Activated naive CD4-positive, alpha-beta T cell treated with anti-CD3 and anti-CD28 coated beads, Interleukin-2, amount 10 ng/mL, durations not matched to agents 7 days and 5 days (primary cell): ENCODE results near the gene ATG4D.
A peak's percentile ranks its signal among the peaks of the same experiment; 100 is the strongest.
"Not testable (repeated sequence)": the region's sequence is repeated elsewhere in the genome, so short reads cannot be mapped to it uniquely, and the experiment has no call there.

Experiments
- CTCF ChIA-PET: fragments of 350-600 bp; sonication (Branson Sonifier 250); formaldehyde crosslinking; loops from one replicate; lab custom pipeline; 2021; ENCODE audit warnings: antibody characterized with exemption; lab: Charles Lee
- DNase-seq: peaks from one replicate; pipeline ENCODE4 v3.0.0-alpha.2; 2020
- H3K27ac Mint-ChIP-seq: one replicate; pipeline ENCODE4 v1.8.0; 2021; ENCODE audit warnings: mild to moderate bottlenecking, moderate library complexity, mixed read lengths
- H3K27me3 Mint-ChIP-seq: one replicate; pipeline ENCODE4 v1.8.0; 2021; ENCODE audit warnings: mild to moderate bottlenecking, mixed read lengths
- H3K36me3 Mint-ChIP-seq: one replicate; pipeline ENCODE4 v1.8.0; 2021; ENCODE audit warnings: mixed read lengths
- H3K4me1 Mint-ChIP-seq: one replicate; pipeline ENCODE4 v1.8.0; 2021; ENCODE audit warnings: mixed read lengths
- H3K4me3 Mint-ChIP-seq: one replicate; pipeline ENCODE4 v1.8.0; 2021; ENCODE audit warnings: mild to moderate bottlenecking, moderate library complexity, mixed read lengths
- H3K9me3 Mint-ChIP-seq: one replicate; pipeline ENCODE4 v1.8.0; 2021; ENCODE audit warnings: mixed read lengths

Gene ATG4D

DNA sequence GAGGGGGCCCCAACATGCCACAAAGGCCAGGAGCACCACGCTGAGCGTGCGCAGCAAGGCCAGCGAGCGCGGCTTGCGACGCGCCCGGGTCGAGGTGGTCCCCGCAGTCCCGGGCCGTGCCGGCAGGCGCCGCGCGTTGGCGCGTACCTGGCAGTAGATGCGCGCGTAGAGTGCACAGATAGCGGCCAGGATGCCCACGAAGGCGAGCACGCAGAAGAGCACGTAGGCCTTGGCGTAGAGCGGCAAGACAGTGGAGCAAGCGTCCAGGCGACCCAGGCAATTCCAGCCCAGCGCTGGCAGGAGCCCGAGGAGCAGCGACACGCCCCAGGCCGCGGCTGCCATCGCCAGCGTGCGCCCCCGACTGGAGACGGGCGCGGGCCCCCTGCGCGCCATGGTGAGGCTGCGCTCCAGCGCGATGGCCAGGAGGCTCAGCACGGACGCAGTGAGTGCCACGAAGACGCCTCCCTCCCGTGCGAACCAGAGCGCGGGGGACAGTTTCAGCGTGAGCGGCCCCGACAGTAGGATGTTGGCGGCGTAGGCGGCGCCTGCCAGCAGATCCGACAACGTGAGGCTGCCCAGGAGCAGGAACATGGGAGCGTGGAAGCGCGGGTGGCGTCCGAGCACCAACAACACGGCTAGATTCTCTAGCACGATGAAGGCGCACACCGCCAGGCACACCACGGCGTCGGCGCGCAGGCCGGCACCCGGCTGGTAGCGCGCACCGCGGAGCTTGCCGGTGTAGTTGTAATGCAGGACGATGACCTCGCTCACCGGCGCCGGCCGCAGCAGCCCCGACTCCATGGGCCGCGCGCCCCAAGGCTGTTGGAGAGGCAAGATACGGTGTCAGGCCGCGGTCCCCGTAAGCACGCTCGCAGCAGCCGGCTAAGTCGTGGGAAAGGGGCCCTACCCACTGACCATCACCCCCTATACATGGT is 29.2 kb upstream of the ATG4D start:
- Mint-ChIP-seq H3K4me3 (peak overlapping the region; percentile 41), H3K36me3 (peaks cover 2% of the 10 kb centered on the region), H3K27ac (no peak overlapping the region), H3K9me3 (no peaks in the 10 kb centered on the region), H3K4me1 (peaks cover 41% of the 10 kb centered on the region), H3K27me3 (peaks cover 95% of the 10 kb centered on the region)
- CTCF ChIA-PET = no interaction called here
- DNase-seq = peak; percentile 68

GRCh38 chr19:10516064-10516385 is 27.7 kb upstream of the ATG4D start:
- Mint-ChIP-seq H3K27ac (no peak overlapping the region), H3K27me3 (peaks cover 99% of the 10 kb centered on the region), H3K4me1 (peaks cover 37% of the 10 kb centered on the region), H3K36me3 (peaks cover 2% of the 10 kb centered on the region), H3K4me3 (no peak overlapping the region), H3K9me3 (no peaks in the 10 kb centered on the region)
- CTCF ChIA-PET = interaction anchor here (0.9 kb wide), 1 partner anchor 10 kb away, joined by 4 read pairs; no protein-coding TSS in a partner anchor
- no peak for DNase-seq

DNA sequence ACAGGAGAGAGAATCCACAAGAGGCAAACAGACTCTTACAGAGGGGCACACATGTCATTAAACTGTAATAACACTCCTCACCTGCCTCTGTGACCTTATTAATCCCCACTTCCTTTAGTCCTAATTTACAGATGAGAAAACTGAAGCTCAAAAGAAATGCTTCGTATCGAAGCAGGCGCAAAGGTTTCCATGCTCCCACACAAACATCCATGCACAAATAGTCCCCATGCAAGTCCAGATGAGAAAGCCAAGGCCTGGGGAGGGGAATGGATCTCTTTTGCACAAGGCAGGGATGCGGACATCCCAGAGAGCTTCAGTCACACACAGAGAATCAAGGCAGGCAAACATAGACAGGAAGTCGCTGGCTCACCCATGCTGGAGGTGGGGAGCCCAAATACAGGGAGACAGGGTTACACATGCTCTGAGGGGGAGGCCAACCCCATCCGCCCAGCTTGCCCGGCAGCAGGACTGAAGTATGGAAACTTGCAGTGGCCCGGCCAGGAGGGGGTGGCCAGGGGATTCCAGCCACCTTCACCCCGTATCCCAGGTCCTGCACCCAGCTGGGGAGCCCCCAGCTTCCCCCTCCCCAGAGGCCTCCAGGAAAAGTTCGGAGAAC is 26.9 kb upstream of the ATG4D start:
- H3K9me3 Mint-ChIP-seq = no peaks in the 10 kb centered on the region
- peak overlapping the region; percentile 31 for H3K4me3 Mint-ChIP-seq
- CTCF ChIA-PET = interaction anchor here (0.5 to 1.2 kb wide), 3 partner anchors 8 to 23 kb away, joined by 3 to 4 read pairs (median 3); no protein-coding TSS in a partner anchor
- peak; percentile 23 for DNase-seq
- H3K4me1 Mint-ChIP-seq = peaks cover 37% of the 10 kb centered on the region
- H3K27ac Mint-ChIP-seq = no peak overlapping the region
- H3K36me3 Mint-ChIP-seq = peaks cover 2% of the 10 kb centered on the region
- peaks cover 99% of the 10 kb centered on the region for H3K27me3 Mint-ChIP-seq

- Mint-ChIP-seq H3K27me3 (peaks cover 99% of the 10 kb centered on the region), H3K4me3 (peak within 1 kb of the TSS; percentile 48), H3K36me3 (peaks cover 2% of the 10 kb centered on the region), H3K27ac (peak within 1 kb of the TSS; percentile 6), H3K4me1 (peaks cover 37% of the 10 kb centered on the region), H3K9me3 (no peaks in the 10 kb centered on the region)
- peak; percentile 44 for DNase-seq
- CTCF ChIA-PET = interaction anchor here (1.0 to 1.2 kb wide), 2 partner anchors 9 to 99 kb away, joined by 3 read pairs; no protein-coding TSS in a partner anchor
These were observed 26.3 kb upstream of the ATG4D start, which contains the start of gene S1PR5 for GRCh38 chr19:10517361-10517759. Gene S1PR5, minus strand, starts transcription at chr19:10517447. Its CDS starts 2,436 bp downstream, at chr19:10515011.

- peak; percentile 28 for DNase-seq
- H3K4me1 Mint-ChIP-seq = peaks cover 37% of the 10 kb centered on the region
- H3K9me3 Mint-ChIP-seq = no peaks in the 10 kb centered on the region
- peaks cover 98% of the 10 kb centered on the region for H3K27me3 Mint-ChIP-seq
- peaks cover 2% of the 10 kb centered on the region for H3K36me3 Mint-ChIP-seq
- peak overlapping the region; percentile 48 for H3K4me3 Mint-ChIP-seq
- H3K27ac Mint-ChIP-seq = peak overlapping the region; percentile 6
- CTCF ChIA-PET = interaction anchor here (1.0 to 1.2 kb wide), 3 partner anchors 9 to 182 kb away, joined by 3 read pairs; no protein-coding TSS in a partner anchor
These were observed 25.8 kb upstream of the ATG4D start for GRCh38 chr19:10517760-10518443.

DNA sequence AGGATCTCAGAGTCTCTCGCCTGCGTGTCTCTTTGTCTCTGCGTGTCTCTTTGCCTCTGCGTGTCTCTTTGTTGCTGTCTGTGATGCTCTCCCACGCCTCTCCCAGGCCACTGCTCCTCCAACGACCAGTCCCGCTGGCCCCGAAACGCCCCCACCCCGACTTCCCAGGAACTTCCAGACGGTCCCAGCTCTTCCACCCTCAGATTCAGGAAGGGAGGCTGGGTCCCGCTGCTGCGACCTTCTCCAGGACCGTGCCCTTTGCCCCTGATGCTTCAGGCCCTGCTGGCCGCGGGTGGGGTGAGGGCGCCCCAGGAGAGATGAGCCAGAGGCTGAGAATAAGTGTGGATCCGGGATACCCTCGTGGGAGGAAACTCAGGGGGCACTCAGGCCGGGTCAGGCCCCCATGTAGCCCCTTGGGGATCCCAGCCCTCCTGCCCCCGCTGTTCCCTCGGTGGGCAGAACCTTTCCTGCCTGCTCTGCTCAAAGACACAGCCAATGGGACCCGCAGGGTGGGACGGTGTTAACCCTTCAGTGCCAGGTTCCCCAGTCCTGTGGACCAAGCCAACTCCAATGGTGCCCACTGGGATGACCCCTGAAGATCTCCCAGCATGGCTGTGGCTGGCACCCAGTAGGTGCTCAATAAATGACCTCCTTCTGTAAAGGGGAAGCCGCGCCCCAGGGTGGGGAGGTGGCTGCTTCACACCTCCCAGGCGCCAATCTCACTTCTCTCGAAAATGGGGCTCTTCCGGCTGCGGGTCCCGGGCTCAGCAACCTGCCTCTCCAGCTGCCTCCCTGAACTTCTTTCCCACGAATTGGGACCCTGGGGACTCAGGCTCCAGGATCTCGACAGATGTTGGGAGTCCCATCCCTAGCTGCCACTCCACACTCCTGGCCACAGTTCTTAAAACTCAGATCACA is 25.0 kb upstream of the ATG4D start:
- CTCF ChIA-PET = interaction anchor here (1.0 kb wide), 1 partner anchor 181 kb away, joined by 3 read pairs; no protein-coding TSS in a partner anchor
- Mint-ChIP-seq H3K4me1 (peaks cover 29% of the 10 kb centered on the region), H3K9me3 (no peaks in the 10 kb centered on the region), H3K4me3 (peak overlapping the region; percentile 48), H3K27ac (no peak overlapping the region), H3K36me3 (peaks cover 2% of the 10 kb centered on the region), H3K27me3 (peaks cover 95% of the 10 kb centered on the region)
- DNase-seq = peak; percentile 23

DNA sequence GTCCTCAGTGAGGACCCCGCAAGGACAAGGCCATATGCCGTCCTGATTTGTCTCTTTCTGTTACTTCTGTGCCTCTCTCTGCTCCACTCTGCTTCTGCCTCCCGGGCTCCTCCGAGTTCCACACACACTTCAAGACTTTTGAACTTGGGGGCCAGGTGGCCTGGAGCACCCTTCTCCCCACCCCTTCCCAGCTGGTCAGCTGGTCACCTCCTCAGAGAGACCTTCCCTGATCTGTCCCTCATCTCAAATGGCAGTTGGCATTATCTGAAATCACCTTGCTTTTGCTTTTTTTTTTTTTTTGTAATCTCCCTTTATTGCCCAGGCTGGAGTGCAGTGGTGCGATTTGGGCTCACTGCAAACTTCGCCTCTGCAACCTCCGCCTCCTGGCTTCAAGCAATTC is 24.3 kb upstream of the ATG4D start:
- DNase-seq = no peak
- peaks cover 27% of the 10 kb centered on the region for H3K4me1 Mint-ChIP-seq
- H3K9me3 Mint-ChIP-seq = no peaks in the 10 kb centered on the region
- H3K27ac Mint-ChIP-seq = no peak overlapping the region
- no peak overlapping the region for H3K4me3 Mint-ChIP-seq
- H3K27me3 Mint-ChIP-seq = peaks cover 95% of the 10 kb centered on the region
- no peaks in the 10 kb centered on the region for H3K36me3 Mint-ChIP-seq
- CTCF ChIA-PET = no interaction called here

DNA sequence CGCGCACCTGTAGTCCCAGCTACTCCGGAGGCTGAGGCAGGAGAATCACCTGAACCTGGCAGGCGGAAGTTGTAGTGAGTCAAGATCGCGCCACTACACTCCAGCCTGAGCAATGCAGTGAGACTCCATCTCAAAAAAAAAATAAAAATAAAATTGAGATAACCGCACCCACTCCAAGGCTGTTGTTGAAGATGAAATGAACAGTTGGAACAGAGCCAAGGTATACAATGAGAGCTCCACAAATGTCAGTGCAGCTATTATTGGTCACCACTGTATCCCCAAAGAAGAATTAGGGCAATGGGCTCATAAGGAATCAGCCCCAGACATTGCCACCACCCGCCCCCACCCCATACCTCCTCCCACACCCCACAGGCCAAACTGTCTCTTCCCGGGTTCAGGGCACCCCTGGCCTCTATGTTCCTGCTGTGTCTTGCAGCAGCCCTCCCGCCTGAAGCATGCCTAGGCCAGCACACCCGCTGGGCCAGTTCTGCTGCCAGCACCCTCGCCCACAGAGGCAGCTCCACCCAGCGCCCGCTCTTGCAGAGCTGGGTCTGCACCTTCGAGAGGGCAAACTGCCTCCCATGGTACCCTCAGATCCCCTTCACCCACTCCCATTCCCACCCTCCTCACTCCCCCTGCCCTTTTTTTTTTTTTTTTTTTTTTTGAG is 22.9 kb upstream of the ATG4D start:
- CTCF ChIA-PET = interaction anchor here (1.0 kb wide), 1 partner anchor 51 kb away, joined by 3 read pairs; no protein-coding TSS in a partner anchor
- H3K36me3 Mint-ChIP-seq = no peaks in the 10 kb centered on the region
- H3K9me3 Mint-ChIP-seq = no peaks in the 10 kb centered on the region
- DNase-seq = no peak
- peaks cover 23% of the 10 kb centered on the region for H3K4me1 Mint-ChIP-seq
- H3K27me3 Mint-ChIP-seq = peaks cover 94% of the 10 kb centered on the region
- no peak overlapping the region for H3K4me3 Mint-ChIP-seq
- no peak overlapping the region for H3K27ac Mint-ChIP-seq

DNA sequence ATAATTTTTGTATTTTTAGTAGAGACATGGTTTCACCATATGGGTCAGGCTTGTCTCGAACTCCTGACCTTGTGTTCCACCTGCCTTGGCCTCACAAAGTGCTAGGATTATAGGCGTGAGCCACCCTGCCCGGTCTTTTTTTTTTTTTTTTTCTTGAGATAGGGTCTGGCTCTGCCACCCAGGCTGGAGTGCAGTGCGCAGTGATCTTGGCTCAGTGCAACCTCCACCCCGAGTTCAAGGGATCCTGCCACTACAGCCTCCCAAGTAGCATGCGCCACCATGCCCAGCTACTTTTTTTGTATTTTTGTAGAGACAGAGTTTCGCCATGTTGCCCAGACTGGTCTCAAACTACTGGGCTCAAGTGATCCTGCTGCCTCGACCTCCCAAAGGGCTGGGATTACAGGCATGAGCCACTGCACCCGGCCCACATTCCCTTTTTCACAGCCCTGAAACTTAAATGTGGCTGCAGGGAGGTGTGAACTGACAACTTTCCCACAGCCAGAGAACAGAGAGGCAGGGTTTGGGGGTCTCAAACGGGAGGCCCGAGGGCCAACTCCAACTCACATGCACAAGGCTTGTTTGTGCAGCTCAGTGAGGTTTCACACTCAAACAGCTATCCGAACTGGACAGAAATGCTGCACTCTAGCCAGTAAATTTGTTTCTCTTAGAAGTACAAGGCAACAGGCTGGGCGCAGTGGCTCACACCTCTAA is 22.1 kb upstream of the ATG4D start:
- H3K27ac Mint-ChIP-seq = no peak overlapping the region
- no peaks in the 10 kb centered on the region for H3K36me3 Mint-ChIP-seq
- H3K4me1 Mint-ChIP-seq = peaks cover 21% of the 10 kb centered on the region
- no peak for DNase-seq
- H3K9me3 Mint-ChIP-seq = no peaks in the 10 kb centered on the region
- H3K4me3 Mint-ChIP-seq = no peak overlapping the region
- CTCF ChIA-PET = no interaction called here
- H3K27me3 Mint-ChIP-seq = peaks cover 89% of the 10 kb centered on the region

- Mint-ChIP-seq H3K4me1 (peaks cover 14% of the 10 kb centered on the region), H3K36me3 (no peaks in the 10 kb centered on the region), H3K9me3 (no peaks in the 10 kb centered on the region), H3K4me3 (no peak overlapping the region), H3K27me3 (peaks cover 78% of the 10 kb centered on the region), H3K27ac (no peak overlapping the region)
- no peak for DNase-seq
- CTCF ChIA-PET = interaction anchor here (0.5 to 2.2 kb wide), 2 partner anchors 14 to 52 kb away, joined by 3 to 4 read pairs; no protein-coding TSS in a partner anchor
These were observed 20.5 kb upstream of the ATG4D start for GRCh38 chr19:10523135-10523636.

DNA sequence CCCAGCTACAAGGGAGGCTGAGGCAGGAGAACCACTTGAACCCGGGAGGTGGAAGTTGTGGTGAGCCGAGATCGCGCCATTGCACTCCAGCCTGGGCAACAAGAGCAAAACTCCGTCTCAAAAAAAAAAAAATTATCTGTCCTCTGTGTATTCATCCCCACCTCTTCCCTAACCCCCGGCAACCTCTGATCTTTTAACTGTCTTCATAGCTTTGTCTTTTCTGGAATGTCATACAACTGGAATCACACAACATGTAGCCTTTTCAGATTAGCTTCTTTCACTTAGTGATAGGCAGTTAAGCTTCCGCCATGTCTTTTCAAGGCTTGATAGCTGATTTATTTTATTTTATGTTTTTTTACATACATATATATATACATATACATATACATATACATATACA is 18.1 kb upstream of the ATG4D start:
- CTCF ChIA-PET = interaction anchor here (1.0 kb wide), 1 partner anchor 13 kb away, joined by 4 read pairs; no protein-coding TSS in a partner anchor
- Mint-ChIP-seq H3K4me3 (no peak overlapping the region), H3K4me1 (no peaks in the 10 kb centered on the region), H3K27me3 (peaks cover 66% of the 10 kb centered on the region), H3K36me3 (no peaks in the 10 kb centered on the region), H3K27ac (no peak overlapping the region), H3K9me3 (no peaks in the 10 kb centered on the region)
- no peak for DNase-seq

GRCh38 chr19:10526887-10527286 is 16.8 kb upstream of the ATG4D start:
- DNase-seq, H3K9me3 Mint-ChIP-seq, H3K4me3 Mint-ChIP-seq, H3K4me1 Mint-ChIP-seq, H3K27ac Mint-ChIP-seq, H3K36me3 Mint-ChIP-seq, CTCF ChIA-PET: not testable (repeated sequence)
- peaks cover 53% of the 10 kb centered on the region for H3K27me3 Mint-ChIP-seq
